ENCODE data around the gene SLIT3.
A peak's percentile ranks its signal among the peaks of the same experiment; 100 is the strongest.

The SLIT3 gene

GRCh38 chr5:168990679-168991078 is 310.3 kb downstream of the SLIT3 start:
- no peak for DNase-seq (ENCODE audit: low spot score)

DNA sequence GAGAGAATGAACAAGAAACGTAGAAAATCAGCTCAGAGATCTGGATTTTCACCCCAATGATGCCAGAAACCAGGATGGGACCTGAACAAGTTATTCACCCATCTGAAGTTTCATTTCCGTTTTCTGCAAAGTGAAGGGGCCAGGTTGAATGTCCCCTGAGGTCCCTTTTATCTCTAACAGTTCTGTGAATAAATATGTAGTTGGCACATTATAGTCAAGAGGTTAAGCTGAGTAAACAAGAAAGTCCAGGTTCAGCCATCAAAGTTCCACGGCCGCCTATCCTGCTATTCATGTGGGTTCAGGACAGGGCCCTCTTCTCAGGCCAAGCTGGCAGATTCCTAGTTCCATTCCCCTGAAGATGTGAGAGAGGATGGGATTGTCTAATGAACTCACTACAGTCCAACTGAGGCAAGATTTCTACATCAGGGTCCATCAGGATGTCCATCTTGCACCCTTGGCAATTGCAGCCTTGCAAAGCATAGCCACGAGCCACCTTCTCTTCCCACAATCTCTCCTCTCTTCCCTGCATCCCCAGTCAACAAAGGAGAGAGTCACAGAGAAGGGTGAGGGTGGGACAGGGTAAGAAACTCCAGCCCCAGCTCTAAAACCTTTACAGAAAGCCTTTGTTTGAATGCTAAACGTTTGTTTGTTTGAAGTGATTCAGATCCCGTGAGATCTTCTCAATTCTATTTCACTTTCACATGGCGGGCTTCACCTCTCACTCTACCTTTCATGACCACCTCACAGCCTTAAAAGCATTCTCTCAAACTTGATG is 311.0 kb downstream of the SLIT3 start:
- no peak for DNase-seq (ENCODE audit: low spot score)

DNA sequence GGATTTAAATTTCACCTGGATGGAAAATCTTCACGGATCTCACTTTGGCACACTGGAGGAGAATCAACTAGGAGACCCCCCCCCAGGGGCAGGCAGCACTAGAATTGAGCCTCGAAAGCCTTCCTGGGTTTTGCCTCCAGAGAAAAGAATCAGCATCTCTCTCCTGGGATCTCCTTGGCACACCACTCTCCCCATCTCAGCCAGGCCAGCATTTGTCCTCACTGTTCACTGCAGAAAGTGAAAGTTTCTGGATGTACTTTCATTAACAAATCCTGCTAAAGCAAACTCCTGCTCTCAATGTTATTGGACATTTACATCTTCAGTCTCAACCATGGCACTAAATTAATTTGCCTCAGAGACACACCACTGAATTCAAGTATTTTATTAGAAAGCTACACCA is 312.2 kb downstream of the SLIT3 start:
- DNase-seq (ENCODE audit: low spot score), result no peak

GRCh38 chr5:168987543-168988300 is 313.2 kb downstream of the SLIT3 start:
- DNase-seq (ENCODE audit: low spot score), result peak; percentile 67

DNA sequence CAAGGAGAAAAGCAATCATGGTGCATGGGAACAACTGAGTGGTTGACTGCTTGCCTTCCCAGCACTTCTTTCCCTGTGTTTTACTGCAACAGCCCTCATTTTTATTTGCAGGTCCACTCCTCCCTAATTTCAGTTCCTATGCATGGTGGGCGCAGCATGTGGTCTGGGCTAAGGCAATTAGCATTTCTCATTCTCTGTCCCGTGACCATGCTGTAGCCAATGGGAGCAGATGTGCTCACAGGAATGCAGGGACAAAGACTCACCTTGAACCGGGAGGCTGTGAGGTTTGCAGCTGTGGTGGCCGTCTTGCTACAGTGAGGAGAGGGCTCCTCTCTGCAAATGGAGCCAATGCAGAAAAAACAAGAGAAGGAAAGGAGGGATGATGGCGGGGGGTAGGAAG is 315.5 kb downstream of the SLIT3 start:
- no peak for DNase-seq (ENCODE audit: low spot score)

GRCh38 chr5:168984135-168984675 is 316.7 kb downstream of the SLIT3 start:
- DNase-seq (ENCODE audit: low spot score), result no peak

GRCh38 chr5:168979135-168979534 is 321.8 kb downstream of the SLIT3 start:
- no peak for DNase-seq (ENCODE audit: low spot score)

- DNase-seq (ENCODE audit: low spot score), result no peak
Measured at GRCh38 chr5:168978500-168978899, 322.4 kb downstream of the SLIT3 start.

DNA sequence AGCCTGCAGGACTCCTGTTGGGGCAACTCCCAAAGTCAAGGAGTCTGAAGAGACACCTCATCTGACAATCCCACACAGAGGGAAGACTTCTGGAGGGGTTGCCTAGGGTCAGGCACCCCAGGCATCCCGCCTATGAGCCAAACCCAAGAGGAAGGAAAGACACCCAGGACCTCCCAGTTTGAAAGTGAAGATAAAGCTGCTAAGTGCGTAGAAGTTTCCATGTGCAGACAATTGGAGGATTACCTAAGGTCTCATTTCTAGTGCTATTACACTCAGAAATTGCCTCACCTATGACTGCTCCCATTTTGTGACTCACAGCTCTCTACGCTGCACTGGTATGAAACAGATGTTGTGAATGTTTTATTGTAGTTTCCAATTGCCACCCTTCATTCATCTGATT is 322.9 kb downstream of the SLIT3 start:
- DNase-seq (ENCODE audit: low spot score), result no peak

- DNase-seq (ENCODE audit: low spot score), result no peak
Measured at GRCh38 chr5:168976311-168976970, 324.5 kb downstream of the SLIT3 start.

- no peak for DNase-seq (ENCODE audit: low spot score)
Measured at GRCh38 chr5:168975331-168975730, 325.6 kb downstream of the SLIT3 start.

DNA sequence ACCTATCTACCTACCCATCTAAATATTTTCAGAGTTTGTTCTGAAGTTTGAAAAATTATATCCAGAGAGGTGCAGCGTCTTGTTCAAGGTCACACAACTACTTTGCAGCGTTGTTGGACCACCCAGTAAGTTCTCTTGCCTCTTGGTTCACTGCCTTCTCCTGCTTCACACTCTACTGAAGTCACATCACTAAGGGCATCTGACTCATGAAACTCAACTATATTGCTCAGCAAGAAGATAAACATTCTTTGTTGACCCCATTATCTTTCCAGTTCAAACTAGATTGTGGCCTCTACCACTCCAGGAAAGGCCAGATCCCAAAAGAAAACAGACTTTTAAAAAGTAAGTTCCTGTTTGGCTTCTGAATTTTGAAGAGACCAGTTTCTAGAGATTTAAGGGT is 326.9 kb downstream of the SLIT3 start:
- DNase-seq (ENCODE audit: low spot score), result no peak

- DNase-seq (ENCODE audit: low spot score), result no peak
Measured at GRCh38 chr5:168972731-168973130, 328.2 kb downstream of the SLIT3 start.

GRCh38 chr5:168971100-168971499 is 329.8 kb downstream of the SLIT3 start:
- DNase-seq (ENCODE audit: low spot score), result no peak

DNA sequence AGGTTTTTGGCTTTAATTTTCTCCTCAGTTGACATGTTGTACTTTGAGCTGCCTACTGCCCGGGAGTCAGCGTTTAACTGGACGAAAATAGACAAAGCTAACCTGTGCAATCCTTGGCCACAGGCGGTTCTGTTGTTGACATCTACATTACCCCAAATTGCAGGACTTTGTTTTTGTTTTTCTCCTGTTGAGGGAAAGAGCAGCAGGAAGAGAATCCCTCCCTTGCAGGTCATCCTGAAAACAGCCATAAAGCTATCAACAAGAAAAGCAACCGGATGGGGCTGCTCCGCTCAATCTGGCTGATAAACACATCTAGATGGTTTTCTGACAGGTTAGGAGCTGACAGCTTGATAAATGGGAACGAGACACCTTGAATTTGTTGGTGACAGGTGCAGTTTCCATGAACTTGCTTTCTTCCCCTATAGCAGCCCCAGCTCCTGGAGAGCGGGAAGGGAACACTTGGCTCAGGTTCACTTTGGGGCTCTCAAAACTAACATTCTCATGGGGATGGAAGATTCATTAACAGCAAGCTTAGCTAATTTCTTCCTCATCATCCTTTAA is 331.5 kb downstream of the SLIT3 start:
- DNase-seq (ENCODE audit: low spot score), result no peak

DNA sequence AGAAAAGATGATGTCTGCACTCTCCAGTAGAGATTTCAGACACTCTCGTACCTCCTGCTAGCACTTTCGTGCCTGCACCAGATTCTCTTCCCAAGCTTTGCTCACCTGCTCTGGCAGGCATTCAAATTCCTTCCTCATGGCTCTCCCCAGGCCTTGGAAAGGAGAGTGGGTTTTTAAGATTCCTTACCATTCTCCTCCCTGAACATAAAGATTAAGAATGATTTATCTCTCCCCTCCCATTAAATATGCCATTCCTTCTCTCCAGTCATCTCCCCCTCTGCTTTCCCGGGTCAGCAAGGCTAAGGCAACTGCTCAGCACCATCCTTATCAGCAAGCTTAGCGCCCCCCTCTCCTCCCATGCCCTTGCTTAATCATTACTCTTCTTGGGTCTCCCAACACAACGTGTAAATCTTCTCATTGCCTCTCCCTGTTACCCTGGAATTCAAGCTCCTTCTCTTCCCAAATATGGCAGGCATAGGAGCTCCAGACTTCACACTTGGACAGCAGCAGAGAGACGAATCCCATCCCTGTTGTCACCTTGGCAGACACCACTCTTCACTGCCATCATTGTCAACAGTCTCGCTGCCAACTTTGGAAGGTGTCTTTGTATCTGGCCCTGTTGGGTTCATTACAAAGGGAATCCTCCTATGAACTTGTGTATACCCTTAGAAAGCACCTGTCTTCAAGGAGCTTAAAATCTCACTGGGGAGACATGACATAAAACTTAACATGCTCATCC is 332.9 kb downstream of the SLIT3 start:
- no peak for DNase-seq (ENCODE audit: low spot score)

DNA sequence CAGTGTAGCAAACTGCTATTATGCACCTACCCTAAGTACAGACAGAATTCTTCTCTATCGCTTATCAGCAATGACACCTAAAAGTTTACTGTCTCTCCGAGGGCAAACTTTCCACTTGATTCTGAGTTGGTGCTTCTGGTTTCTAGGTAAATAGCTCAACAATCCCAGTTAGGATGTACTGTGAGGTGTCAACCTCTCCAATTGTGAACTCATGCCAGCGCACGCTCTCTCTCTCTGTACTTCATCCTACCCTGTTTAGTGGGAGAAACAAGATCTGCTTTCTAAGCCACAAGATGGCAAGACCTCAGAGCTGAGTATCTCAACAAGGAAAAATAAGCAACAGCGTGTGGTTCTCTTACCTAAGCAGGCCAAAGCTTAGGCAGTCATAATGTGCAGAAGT is 335.3 kb downstream of the SLIT3 start:
- DNase-seq (ENCODE audit: low spot score), result no peak

- DNase-seq (ENCODE audit: low spot score), result no peak
Measured at GRCh38 chr5:168964182-168964581, 336.8 kb downstream of the SLIT3 start.

GRCh38 chr5:168962306-168962705 is 338.6 kb downstream of the SLIT3 start:
- no peak for DNase-seq (ENCODE audit: low spot score)

DNA sequence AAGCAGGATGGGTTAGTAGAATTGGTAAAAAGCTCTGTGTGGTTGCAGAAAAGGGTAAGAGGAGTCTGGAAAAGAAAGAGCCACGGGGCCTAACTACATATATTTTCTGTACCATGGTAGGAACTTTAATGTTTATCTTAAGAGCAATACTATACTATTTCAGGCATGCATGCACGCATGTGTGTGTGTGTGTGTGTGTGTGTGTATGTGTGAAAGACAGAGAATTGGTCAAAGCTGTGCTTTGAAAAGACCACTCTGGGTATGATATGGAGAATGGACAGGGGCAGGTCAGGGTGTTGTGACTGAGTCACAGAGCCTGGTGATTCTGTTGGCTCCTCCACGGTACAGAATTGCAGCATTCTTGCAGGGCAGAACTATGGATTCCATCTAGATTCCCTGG is 339.3 kb downstream of the SLIT3 start:
- DNase-seq (ENCODE audit: low spot score), result no peak

GRCh38 chr5:168960497-168960896 is 340.4 kb downstream of the SLIT3 start:
- DNase-seq (ENCODE audit: low spot score), result no peak

DNA sequence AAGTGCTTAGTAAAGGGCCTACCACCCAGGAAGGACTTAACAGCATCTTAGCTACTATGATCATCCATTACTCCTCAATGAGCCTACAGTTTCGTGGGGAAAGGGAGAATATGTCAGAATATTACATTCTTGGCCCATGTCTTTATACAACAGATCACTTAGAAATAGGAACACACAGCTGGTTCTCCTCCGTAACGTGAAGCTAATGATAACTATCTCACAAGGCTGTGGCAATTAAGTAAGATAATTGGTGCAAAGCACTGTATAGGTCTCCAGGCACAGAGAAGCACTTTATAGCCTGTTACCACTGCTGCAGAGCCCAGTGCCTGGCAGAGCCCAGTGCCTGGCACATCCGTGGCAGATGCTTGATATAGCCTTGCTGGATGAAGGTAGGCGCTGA is 347.6 kb downstream of the SLIT3 start:
- DNase-seq (ENCODE audit: low spot score), result no peak

All from hematopoietic multipotent progenitor cell treated with erythropoietin and hydrocortisone succinate and interleukin-3 and kit ligand, for 17 days (in vitro differentiated cells).